Neural progenitor cell (in vitro differentiated cells): ENCODE results near the gene SLC26A6.

Experiments
- CTCF ChIP-seq: fragments of 200-600 bp; sonication (generic); IDR thresholded peaks from 2 replicates; pipeline ENCODE4 v1.5.1; 2017; ENCODE audit warnings: antibody characterized with exemption, mild to moderate bottlenecking
- EZH2 ChIP-seq: fragments of 200-600 bp; sonication (generic); IDR thresholded peaks from 2 replicates; pipeline ENCODE4 v1.6.1; 2017; ENCODE audit warnings: antibody characterized with exemption, mild to moderate bottlenecking, moderate library complexity
- EZH2phosphoT487 ChIP-seq: fragments of 200-600 bp; sonication (generic); IDR thresholded peaks from 2 replicates; pipeline ENCODE4 v1.6.1; 2017; ENCODE audit warnings: antibody characterized with exemption

- TF ChIP-seq CTCF (no peak), EZH2phosphoT487 (no peak), EZH2 (no peak)
Observed at GRCh38 chr3:48647714-48648113, 12.5 kb upstream of the SLC26A6 start.
